Measurements from ENCODE around the gene ONECUT1. TPM values are rescaled to one million over a fixed set of nuclear protein-coding genes. Genes with fewer than 3 reads are reported as not detected.

The ONECUT1 gene
- total and polyA plus RNA-seq, 8 donors, result 0.18 to 1.2 TPM; not detected in 6

GRCh38 chr15:52787123-52787503, 3.0 kb downstream of the ONECUT1 start:
- H3K4me3 ChIP-seq, result no peak overlapping the region
- H3K4me1 ChIP-seq, result peaks cover 46 to 82% (median 69%) of the 10 kb centered on the region in 4 donors
- TF ChIP-seq POLR2A (IDR thresholded peaks at IDR 0.05) (no peak), POLR2AphosphoS5 (IDR thresholded peaks at IDR 0.05) (no peak), CTCF (IDR thresholded peaks at IDR 0.05) (no peak), EP300 (IDR thresholded peaks at IDR 0.05) (no peak)
- 2 to 20% (median 8%) methylated on average over 1 to 24 of the region's 24 CpGs for WGBS, 5 donors
- intact Hi-C loops (cut with DNase I; ENCODE audit: low total_unique reads), result no loop called here
- H3K36me3 ChIP-seq, result no peaks in the 10 kb centered on the region
- peaks cover 0 to 5% (median 0%) of the 10 kb centered on the region in 4 donors for H3K9me3 ChIP-seq
- H3K27me3 ChIP-seq, result peaks cover 64 to 100% (median 93%) of the 10 kb centered on the region in 3 donors
- no peak for DNase-seq
- H3K27ac ChIP-seq, result no peak overlapping the region

GRCh38 chr15:52786436-52787122, 3.6 kb downstream of the ONECUT1 start:
- H3K4me3 ChIP-seq, result no peak overlapping the region
- no peaks in the 10 kb centered on the region for H3K36me3 ChIP-seq
- WGBS, 5 donors, result 8 to 30% (median 25%) methylated on average over 8 to 28 of the region's 28 CpGs
- peaks cover 64 to 100% (median 92%) of the 10 kb centered on the region in 3 donors for H3K27me3 ChIP-seq
- H3K27ac ChIP-seq, result no peak overlapping the region
- DNase-seq, result no peak
- H3K9me3 ChIP-seq, result peaks cover 0 to 5% (median 0%) of the 10 kb centered on the region in 4 donors
- intact Hi-C loops (cut with DNase I; ENCODE audit: low total_unique reads), result no loop called here
- no peak for TF ChIP-seq POLR2A (IDR thresholded peaks at IDR 0.05)
- TF ChIP-seq EP300 (IDR thresholded peaks at IDR 0.05), result no peak
- no peak for TF ChIP-seq POLR2AphosphoS5 (IDR thresholded peaks at IDR 0.05)
- TF ChIP-seq CTCF (IDR thresholded peaks at IDR 0.05), result no peak
- peaks cover 46 to 82% (median 69%) of the 10 kb centered on the region in 4 donors for H3K4me1 ChIP-seq

- no peak for DNase-seq
- H3K4me1 ChIP-seq, result peaks cover 43 to 79% (median 65%) of the 10 kb centered on the region in 4 donors
- no peaks in the 10 kb centered on the region for H3K36me3 ChIP-seq
- intact Hi-C loops (cut with DNase I; ENCODE audit: low total_unique reads), result no loop called here
- WGBS, 5 donors, result 6 to 12% (median 10%) methylated on average over 26 to 27 of the region's 27 CpGs
- no peak for TF ChIP-seq CTCF (IDR thresholded peaks at IDR 0.05)
- TF ChIP-seq EP300 (IDR thresholded peaks at IDR 0.05), result no peak
- TF ChIP-seq POLR2A (IDR thresholded peaks at IDR 0.05), result no peak
- no peak for TF ChIP-seq POLR2AphosphoS5 (IDR thresholded peaks at IDR 0.05)
- H3K9me3 ChIP-seq, result peaks cover 0 to 5% (median 0%) of the 10 kb centered on the region in 4 donors
- H3K27me3 ChIP-seq, result peaks cover 57 to 100% (median 92%) of the 10 kb centered on the region in 3 donors
- H3K4me3 ChIP-seq, result peak overlapping the region; percentile 1 to 33 (median 7)
- H3K27ac ChIP-seq, result no peak overlapping the region
Observed at GRCh38 chr15:52785672-52786406, 4.3 kb downstream of the ONECUT1 start.

GRCh38 chr15:52784799-52785671, 5.1 kb downstream of the ONECUT1 start:
- Histone ChIP-seq H3K27ac (no peak overlapping the region), H3K4me1 (peaks cover 38 to 80% (median 62%) of the 10 kb centered on the region in 4 donors), H3K9me3 (peaks cover 0 to 5% (median 0%) of the 10 kb centered on the region in 4 donors), H3K36me3 (no peaks in the 10 kb centered on the region), H3K4me3 (peak overlapping the region; percentile 5 to 33 (median 8)), H3K27me3 (peaks cover 55 to 100% (median 87%) of the 10 kb centered on the region in 3 donors)
- peak in 1 of 2 donors; percentile 60 for DNase-seq
- intact Hi-C loops (cut with DNase I; ENCODE audit: low total_unique reads), result no loop called here
- TF ChIP-seq POLR2AphosphoS5 (IDR thresholded peaks at IDR 0.05) (no peak), CTCF (IDR thresholded peaks at IDR 0.05) (no peak)
- WGBS, 5 donors, result 1 to 6% (median 4%) methylated on average over 10 to 64 of the region's 64 CpGs
